Stimulated activated naive CD8-positive, alpha-beta T cell treated with anti-CD3 and anti-CD28 coated beads, Interleukin-15, Interleukin-2, amounts not matched to agents 100 ng/mL and 50 ng/mL, for 24 hours (primary cell): ENCODE results near the gene SLC5A6.

Source experiments
- H3K27ac Mint-ChIP-seq: one replicate; pipeline ENCODE4 v1.8.0; 2021; ENCODE audit warnings: mild to moderate bottlenecking, mixed read lengths
- H3K27me3 Mint-ChIP-seq: one replicate; pipeline ENCODE4 v1.8.0; 2021; ENCODE audit warnings: mixed read lengths
- H3K36me3 Mint-ChIP-seq: one replicate; pipeline ENCODE4 v1.8.0; 2021; ENCODE audit warnings: low read depth, mixed read lengths
- H3K4me1 Mint-ChIP-seq: one replicate; pipeline ENCODE4 v1.8.0; 2021; ENCODE audit warnings: low read depth, mixed read lengths
- H3K4me3 Mint-ChIP-seq: one replicate; pipeline ENCODE4 v1.8.0; 2021; ENCODE audit warnings: mild to moderate bottlenecking, mixed read lengths
- H3K9me3 Mint-ChIP-seq: one replicate; pipeline ENCODE4 v1.8.0; 2021; ENCODE audit warnings: mixed read lengths

SLC5A6 gene

GRCh38 chr2:27155069-27155520 lies 57.0 kb downstream of the SLC5A6 start:
- Mint-ChIP-seq H3K9me3 (no peaks in the 10 kb centered on the region), H3K27me3 (no peaks in the 10 kb centered on the region), H3K36me3 (no peaks in the 10 kb centered on the region), H3K27ac (no peak overlapping the region), H3K4me1 (no peaks in the 10 kb centered on the region), H3K4me3 (no peak overlapping the region)

- H3K27me3 Mint-ChIP-seq, result no peaks in the 10 kb centered on the region
- H3K9me3 Mint-ChIP-seq, result no peaks in the 10 kb centered on the region
- no peak overlapping the region for H3K4me3 Mint-ChIP-seq
- H3K36me3 Mint-ChIP-seq, result no peaks in the 10 kb centered on the region
- H3K4me1 Mint-ChIP-seq, result no peaks in the 10 kb centered on the region
- no peak overlapping the region for H3K27ac Mint-ChIP-seq
These were observed 57.6 kb downstream of the SLC5A6 start for GRCh38 chr2:27154488-27154887.

- Mint-ChIP-seq H3K27me3 (peaks cover 4% of the 10 kb centered on the region), H3K36me3 (no peaks in the 10 kb centered on the region), H3K4me1 (no peaks in the 10 kb centered on the region), H3K4me3 (no peak overlapping the region), H3K27ac (no peak overlapping the region), H3K9me3 (no peaks in the 10 kb centered on the region)
These were observed 59.1 kb downstream of the SLC5A6 start for GRCh38 chr2:27152796-27153464.

GRCh38 chr2:27152102-27152795 lies 59.8 kb downstream of the SLC5A6 start:
- Mint-ChIP-seq H3K9me3 (no peaks in the 10 kb centered on the region), H3K27ac (no peak overlapping the region), H3K4me1 (no peaks in the 10 kb centered on the region), H3K36me3 (no peaks in the 10 kb centered on the region), H3K4me3 (no peak overlapping the region), H3K27me3 (peaks cover 4% of the 10 kb centered on the region)

GRCh38 chr2:27150639-27151230 lies 61.3 kb downstream of the SLC5A6 start:
- Mint-ChIP-seq H3K27ac (no peak overlapping the region), H3K27me3 (peaks cover 4% of the 10 kb centered on the region), H3K4me3 (no peak overlapping the region), H3K36me3 (no peaks in the 10 kb centered on the region), H3K9me3 (no peaks in the 10 kb centered on the region), H3K4me1 (no peaks in the 10 kb centered on the region)
